GM13977 (cell line): ENCODE data around the gene PLCB1.

Source experiments
- DNase-seq: peaks from one replicate; pipeline ENCODE4 v3.0.0; 2012; ENCODE audit warnings: low spot score
- in situ Hi-C: fragments of 300-500 bp; cut with MboI; formaldehyde crosslinking; loops from one replicate; pipeline ENCODE4 v1.12.0; 2022; ENCODE audit warnings: low sequenced_read_pairs, low pct_unique_long_range_greater_than_20kb, mixed read lengths, inconsistent platforms; ENCODE audit not compliant: unreplicated experiment
- TF ChIP-seq, protein P1 (sequence below): IDR thresholded peaks from 2 replicates; pipeline ENCODE4 v1.5.1; 2012; ENCODE audit warnings: mild to moderate bottlenecking, control low read depth; ENCODE audit not compliant: insufficient read depth; ENCODE audit errors: extremely low read depth, missing control alignments

The PLCB1 gene

GRCh38 chr20:8229090-8229489, 97.0 kb downstream of the PLCB1 start:
- in situ Hi-C loops: no loop called here
- TF ChIP-seq, protein P1, sequence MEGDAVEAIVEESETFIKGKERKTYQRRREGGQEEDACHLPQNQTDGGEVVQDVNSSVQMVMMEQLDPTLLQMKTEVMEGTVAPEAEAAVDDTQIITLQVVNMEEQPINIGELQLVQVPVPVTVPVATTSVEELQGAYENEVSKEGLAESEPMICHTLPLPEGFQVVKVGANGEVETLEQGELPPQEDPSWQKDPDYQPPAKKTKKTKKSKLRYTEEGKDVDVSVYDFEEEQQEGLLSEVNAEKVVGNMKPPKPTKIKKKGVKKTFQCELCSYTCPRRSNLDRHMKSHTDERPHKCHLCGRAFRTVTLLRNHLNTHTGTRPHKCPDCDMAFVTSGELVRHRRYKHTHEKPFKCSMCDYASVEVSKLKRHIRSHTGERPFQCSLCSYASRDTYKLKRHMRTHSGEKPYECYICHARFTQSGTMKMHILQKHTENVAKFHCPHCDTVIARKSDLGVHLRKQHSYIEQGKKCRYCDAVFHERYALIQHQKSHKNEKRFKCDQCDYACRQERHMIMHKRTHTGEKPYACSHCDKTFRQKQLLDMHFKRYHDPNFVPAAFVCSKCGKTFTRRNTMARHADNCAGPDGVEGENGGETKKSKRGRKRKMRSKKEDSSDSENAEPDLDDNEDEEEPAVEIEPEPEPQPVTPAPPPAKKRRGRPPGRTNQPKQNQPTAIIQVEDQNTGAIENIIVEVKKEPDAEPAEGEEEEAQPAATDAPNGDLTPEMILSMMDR: no peak
- DNase-seq: no peak

DNA sequence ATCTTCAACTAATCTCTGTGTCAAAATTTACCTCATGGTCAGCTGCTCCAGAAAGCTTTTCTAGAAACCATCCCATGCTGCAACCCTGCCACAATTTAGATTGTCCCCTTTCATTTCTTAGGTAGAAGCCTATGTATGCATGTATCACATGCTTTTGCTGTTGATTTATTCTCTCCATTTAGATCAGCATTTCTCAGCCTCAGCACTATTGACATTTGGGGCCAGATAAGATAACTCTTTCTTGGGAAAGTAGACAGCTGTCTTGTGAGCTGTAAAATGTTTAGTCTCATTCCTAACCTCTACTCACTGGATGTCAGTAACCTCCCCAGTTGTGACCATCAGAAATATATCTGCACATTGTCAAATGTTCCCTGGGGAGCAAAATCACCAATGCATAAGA, 99.0 kb downstream of the PLCB1 start:
- TF ChIP-seq, protein P1: no peak
- no peak for DNase-seq
- in situ Hi-C loops: no loop called here

DNA sequence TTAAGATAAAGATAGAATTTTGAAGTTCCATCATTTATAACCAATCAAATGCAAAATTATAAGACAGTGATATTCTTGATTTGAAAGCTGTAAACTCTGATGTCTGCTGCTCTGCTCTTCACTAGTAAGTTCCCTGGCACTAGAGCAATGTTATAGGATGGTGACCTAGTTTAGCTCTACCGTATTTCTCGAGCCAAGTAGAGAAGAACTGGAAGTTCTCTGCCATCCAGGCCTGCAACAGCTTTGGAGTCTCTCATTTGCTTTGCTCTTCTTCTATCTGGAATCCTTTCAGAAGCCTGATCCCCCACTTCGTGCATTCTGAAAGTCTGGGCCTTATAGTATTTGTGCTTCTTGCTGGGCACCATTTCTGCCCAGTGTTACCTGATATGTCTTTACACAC, 100.3 kb downstream of the PLCB1 start:
- TF ChIP-seq, protein P1: no peak
- in situ Hi-C loops: no loop called here
- no peak for DNase-seq

DNA sequence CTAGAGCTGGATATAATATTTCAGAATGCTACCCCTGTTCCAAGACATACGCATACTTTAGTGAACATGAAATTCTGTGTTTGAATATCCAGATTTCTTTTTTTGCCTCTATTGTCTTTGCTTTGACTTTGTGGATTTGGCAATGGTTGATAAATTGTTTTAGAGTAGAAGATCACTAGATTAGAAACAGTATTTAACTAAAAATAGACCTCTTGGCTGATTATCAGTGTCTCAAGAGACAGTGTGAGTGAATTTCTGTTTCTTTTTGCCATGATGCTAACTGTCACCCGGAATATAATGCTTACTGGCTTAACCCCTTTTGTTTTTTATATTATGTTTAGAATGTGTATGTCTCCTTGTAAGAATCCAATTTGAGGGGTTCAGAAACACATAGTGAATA, 102.5 kb downstream of the PLCB1 start:
- TF ChIP-seq, protein P1: no peak
- no peak for DNase-seq
- in situ Hi-C loops: no loop called here

DNA sequence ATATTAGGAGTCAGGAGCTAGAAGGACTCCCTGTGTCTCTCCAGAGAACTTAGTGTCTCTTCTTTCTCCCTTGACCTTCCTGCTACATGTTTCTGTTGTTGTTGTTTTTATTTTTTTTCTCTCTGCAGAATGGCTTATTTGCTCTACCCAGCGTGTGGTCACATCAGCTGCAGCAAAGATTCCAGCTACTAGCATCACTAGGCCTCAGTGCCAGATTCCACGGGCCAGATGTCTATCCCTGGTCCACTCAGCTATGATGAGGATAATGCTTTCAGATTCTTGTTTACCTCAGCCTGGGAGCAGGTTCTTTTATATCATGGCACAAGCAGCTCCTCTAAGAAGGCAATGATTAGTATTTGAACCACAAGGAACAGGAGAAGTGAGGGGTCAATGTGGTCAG, 110.0 kb downstream of the PLCB1 start:
- in situ Hi-C loops: no loop called here
- TF ChIP-seq, protein P1: no peak
- no peak for DNase-seq

DNA sequence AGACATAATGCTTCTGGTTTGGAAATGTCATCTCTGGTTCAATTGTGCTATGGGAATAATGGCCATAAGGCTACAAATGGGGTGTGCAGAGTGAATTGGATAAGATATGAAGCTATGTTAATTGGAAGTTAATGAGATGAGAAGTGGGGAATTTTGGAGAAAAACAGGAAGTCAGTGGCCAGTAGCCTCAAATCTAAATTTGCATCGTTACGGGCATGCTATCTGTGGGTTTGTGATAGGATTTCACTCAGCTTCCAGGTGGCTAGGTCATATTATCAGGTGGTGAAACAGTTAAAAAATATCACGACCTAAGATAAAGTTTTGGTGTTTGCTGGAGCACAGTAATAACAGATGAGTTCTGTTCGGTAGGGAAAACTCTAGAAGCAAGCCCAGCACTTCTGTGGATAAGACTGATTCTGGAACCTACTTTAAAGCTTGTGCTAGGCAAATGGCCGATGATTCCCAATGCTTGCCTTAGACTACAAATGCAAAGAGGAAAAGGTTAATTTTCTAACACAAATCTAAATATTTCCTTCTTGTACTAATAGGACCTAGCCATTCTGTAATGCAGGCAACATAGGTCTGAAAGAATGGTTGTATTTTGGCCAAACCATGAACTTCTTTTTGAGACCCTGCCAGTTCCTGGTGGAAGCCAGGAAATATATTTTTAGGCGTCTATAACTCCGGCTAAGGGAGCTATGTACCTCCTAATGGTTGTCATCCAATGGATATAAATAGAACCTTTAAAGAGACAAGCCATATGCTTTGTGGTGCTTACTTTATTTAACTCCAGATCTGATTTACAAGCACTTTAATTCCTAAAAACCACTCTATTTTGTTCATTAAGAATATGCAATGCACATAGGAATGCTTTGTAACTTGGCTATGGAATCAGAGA, 111.0 kb downstream of the PLCB1 start:
- in situ Hi-C loops: no loop called here
- DNase-seq: no peak
- TF ChIP-seq, protein P1: no peak
